Activated CD4-positive, alpha-beta T cell treated with anti-CD3 and anti-CD28 coated beads, Interleukin-2, amount 10 ng/mL, durations not matched to agents 24 days and 14 days (primary cell): ENCODE data around the gene CCDC127. TPM values are rescaled to one million over a fixed set of nuclear protein-coding genes. Genes with fewer than 3 reads are reported as not detected.
A peak's percentile ranks its signal among the peaks of the same experiment; 100 is the strongest.
"Not testable (repeated sequence)": the region's sequence is repeated elsewhere in the genome, so short reads cannot be mapped to it uniquely, and the experiment has no call there.

ENCODE experiments used
- DNase-seq: peaks from one replicate; pipeline ENCODE4 v3.0.0; 2022
- H3K27ac Mint-ChIP-seq: one replicate; pipeline ENCODE4 v1.8.0; 2022; ENCODE audit warnings: mild to moderate bottlenecking, mixed read lengths
- H3K27me3 Mint-ChIP-seq: one replicate; pipeline ENCODE4 v1.8.0; 2022; ENCODE audit warnings: mixed read lengths
- H3K36me3 Mint-ChIP-seq: one replicate; pipeline ENCODE4 v1.8.0; 2022; ENCODE audit warnings: low read depth, mild to moderate bottlenecking, mixed read lengths
- H3K4me1 Mint-ChIP-seq: one replicate; pipeline ENCODE4 v1.8.0; 2021; ENCODE audit warnings: mixed read lengths
- H3K4me3 Mint-ChIP-seq: one replicate; pipeline ENCODE4 v1.8.0; 2022; ENCODE audit warnings: mild to moderate bottlenecking, moderate library complexity, mixed read lengths
- H3K9me3 Mint-ChIP-seq: one replicate; pipeline ENCODE4 v1.8.0; 2021; ENCODE audit warnings: mixed read lengths
- intact Hi-C: fragments of 100-400 bp; cut with micrococcal nuclease; formaldehyde crosslinking; loops from one replicate; pipeline ENCODE4 v1.15.1; 2023
- total RNA-seq: library from RNA; stranded (reverse); gene quantifications from 2 replicates; pipeline ENCODE4 v1.2.3, GENCODE V29; 2022

CCDC127 gene
- total RNA-seq, 1 donor from 2014 or later, result 7.7 TPM

DNA sequence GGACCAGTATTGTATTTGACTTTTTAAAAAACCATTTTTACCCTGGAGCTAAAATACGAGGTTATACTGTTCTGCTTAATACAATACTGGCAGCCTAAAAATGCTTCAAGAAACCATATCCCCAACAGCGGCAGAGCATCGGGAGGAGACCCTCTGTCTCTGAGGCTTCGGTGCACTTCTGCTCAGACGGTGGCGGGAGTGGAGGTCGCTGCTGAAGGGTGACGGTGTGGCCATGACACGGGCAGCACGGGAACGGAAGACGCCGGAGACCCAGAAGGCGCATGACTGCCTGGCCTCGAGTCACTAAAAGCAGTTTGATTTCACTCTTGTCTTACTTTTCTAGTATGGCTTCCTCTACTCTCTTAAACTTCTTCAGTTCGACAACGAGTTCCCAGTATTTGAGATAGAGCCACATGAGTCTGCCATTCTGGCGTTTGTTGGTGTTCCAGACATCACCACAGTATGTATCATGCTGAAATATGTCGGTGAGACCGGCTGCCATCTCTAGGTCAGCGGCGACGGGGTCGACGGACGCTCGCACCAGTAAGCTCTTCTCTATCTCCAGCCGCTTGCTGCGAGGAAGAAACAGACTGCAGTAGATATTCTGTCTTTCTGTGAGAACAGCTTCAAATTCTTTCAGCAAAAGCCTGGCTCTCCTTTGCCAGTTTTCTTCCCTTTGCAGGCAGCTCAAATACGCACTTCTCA, 12.8 kb downstream of the CCDC127 start:
- H3K36me3 Mint-ChIP-seq, result peaks cover 24% of the 10 kb centered on the region

GRCh38 chr5:204462-204861, 13.5 kb downstream of the CCDC127 start:
- peaks cover 24% of the 10 kb centered on the region for H3K36me3 Mint-ChIP-seq
- no peak overlapping the region for H3K27ac Mint-ChIP-seq
- no peaks in the 10 kb centered on the region for H3K27me3 Mint-ChIP-seq
- no peaks in the 10 kb centered on the region for H3K4me1 Mint-ChIP-seq
- DNase-seq, result no peak
- H3K9me3 Mint-ChIP-seq, result no peaks in the 10 kb centered on the region
- intact Hi-C loops, result no loop called here
- no peak overlapping the region for H3K4me3 Mint-ChIP-seq

More for the DNA sequence above, 12.8 kb downstream of the CCDC127 start:
- DNase-seq, result no peak
- Mint-ChIP-seq H3K27me3 (no peaks in the 10 kb centered on the region), H3K9me3 (no peaks in the 10 kb centered on the region), H3K4me3 (no peak overlapping the region), H3K27ac (no peak overlapping the region), H3K4me1 (peaks cover 2% of the 10 kb centered on the region)
- intact Hi-C loops, result no loop called here

DNA sequence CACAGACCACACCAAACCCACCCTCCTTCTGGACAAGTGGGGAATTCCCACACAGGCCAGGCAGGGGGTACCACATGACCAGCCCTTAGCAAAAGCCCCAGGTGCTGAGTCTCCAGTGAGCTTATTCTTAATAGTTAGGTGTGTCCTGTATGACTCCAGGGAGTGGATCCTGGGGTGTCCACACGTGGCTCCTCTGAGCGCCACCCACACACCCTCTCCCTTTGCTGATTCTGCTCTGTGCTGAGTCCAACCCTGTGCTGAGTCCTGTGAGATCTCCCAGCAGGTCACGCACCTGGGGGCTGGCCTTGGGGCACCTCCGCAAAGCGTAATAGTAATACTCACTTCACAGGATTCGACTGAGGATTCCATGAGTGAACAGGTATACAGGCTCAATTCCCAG, 14.0 kb downstream of the CCDC127 start:
- Mint-ChIP-seq H3K4me1 (no peaks in the 10 kb centered on the region), H3K27ac (no peak overlapping the region), H3K27me3 (no peaks in the 10 kb centered on the region), H3K36me3 (peaks cover 24% of the 10 kb centered on the region), H3K9me3 (no peaks in the 10 kb centered on the region), H3K4me3 (no peak overlapping the region)
- DNase-seq, result no peak
- intact Hi-C loops, result no loop called here

DNA sequence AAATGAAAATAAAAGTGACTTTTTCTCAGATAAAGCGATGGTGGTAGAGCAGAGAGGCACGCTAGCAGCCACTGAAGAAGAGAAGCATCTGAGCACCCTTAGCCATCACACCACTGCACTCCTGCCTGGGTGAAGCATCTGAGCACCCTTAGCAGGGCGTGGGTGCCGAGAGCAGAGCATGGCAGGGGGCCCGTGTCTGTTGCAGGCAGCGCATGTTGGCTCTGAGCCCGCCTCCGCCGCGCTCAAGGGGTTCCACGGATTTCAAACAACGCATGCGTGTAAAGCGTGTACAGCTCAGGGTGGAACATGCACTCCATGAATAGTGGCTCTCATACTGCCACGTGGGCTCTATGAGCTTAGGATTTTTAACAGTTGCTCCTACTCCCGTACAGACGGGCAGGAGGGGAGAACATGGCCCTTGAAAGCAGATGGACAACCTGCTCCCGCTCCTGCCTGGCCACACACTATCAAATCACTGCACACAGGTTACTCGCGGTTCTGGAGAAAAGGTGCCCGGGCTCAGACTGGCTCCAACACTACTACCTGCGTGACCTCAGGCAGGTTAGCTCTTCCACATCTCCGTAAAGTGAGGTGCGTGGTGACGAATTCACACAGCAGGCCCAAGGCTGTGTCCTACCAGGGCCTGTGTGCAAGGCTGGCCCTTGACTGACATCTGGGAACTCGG, 14.6 kb downstream of the CCDC127 start:
- no peak for DNase-seq
- Mint-ChIP-seq H3K27ac (no peak overlapping the region), H3K4me1 (no peaks in the 10 kb centered on the region), H3K4me3 (no peak overlapping the region), H3K36me3 (peaks cover 24% of the 10 kb centered on the region), H3K9me3 (no peaks in the 10 kb centered on the region), H3K27me3 (no peaks in the 10 kb centered on the region)
- intact Hi-C loops, result no loop called here

- no peaks in the 10 kb centered on the region for H3K4me1 Mint-ChIP-seq
- no peak overlapping the region for H3K4me3 Mint-ChIP-seq
- intact Hi-C loops, result no loop called here
- DNase-seq, result no peak
- H3K27ac Mint-ChIP-seq, result peak overlapping the region; percentile 53
- H3K27me3 Mint-ChIP-seq, result no peaks in the 10 kb centered on the region
- H3K9me3 Mint-ChIP-seq, result no peaks in the 10 kb centered on the region
- peaks cover 19% of the 10 kb centered on the region for H3K36me3 Mint-ChIP-seq
Observed at GRCh38 chr5:201672-202071, 16.3 kb downstream of the CCDC127 start.

DNA sequence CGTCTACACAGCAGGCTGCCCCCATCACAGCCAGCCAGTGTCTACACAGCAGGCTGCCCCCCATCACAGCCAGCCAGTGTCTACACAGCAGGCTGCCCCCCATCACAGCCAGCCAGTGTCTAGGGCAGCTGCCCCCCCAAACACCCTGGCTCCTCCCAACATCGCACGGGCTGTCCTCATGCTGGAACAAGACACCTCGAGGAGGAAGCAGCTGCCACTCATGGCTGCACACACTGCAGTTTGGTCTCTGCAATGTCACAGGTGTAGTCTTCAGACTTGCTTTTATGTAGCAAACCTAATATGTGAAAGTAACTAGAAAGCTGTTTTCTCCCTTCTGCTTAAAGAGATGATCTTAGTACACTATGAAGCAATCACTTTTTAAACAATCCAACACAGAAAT, 17.0 kb downstream of the CCDC127 start:
- peaks cover 19% of the 10 kb centered on the region for H3K36me3 Mint-ChIP-seq
- no peaks in the 10 kb centered on the region for H3K9me3 Mint-ChIP-seq
- H3K27me3 Mint-ChIP-seq, result no peaks in the 10 kb centered on the region
- H3K4me3 Mint-ChIP-seq, result no peak overlapping the region
- intact Hi-C loops, result no loop called here
- H3K27ac Mint-ChIP-seq, result no peak overlapping the region
- DNase-seq, result no peak
- no peaks in the 10 kb centered on the region for H3K4me1 Mint-ChIP-seq

GRCh38 chr5:199950-200645, 17.9 kb downstream of the CCDC127 start:
- Mint-ChIP-seq H3K36me3 (peaks cover 12% of the 10 kb centered on the region), H3K27me3 (no peaks in the 10 kb centered on the region), H3K9me3 (no peaks in the 10 kb centered on the region), H3K4me1 (peaks cover 4% of the 10 kb centered on the region), H3K4me3 (no peak overlapping the region), H3K27ac (no peak overlapping the region)
- DNase-seq, result no peak
- intact Hi-C loops, result no loop called here

DNA sequence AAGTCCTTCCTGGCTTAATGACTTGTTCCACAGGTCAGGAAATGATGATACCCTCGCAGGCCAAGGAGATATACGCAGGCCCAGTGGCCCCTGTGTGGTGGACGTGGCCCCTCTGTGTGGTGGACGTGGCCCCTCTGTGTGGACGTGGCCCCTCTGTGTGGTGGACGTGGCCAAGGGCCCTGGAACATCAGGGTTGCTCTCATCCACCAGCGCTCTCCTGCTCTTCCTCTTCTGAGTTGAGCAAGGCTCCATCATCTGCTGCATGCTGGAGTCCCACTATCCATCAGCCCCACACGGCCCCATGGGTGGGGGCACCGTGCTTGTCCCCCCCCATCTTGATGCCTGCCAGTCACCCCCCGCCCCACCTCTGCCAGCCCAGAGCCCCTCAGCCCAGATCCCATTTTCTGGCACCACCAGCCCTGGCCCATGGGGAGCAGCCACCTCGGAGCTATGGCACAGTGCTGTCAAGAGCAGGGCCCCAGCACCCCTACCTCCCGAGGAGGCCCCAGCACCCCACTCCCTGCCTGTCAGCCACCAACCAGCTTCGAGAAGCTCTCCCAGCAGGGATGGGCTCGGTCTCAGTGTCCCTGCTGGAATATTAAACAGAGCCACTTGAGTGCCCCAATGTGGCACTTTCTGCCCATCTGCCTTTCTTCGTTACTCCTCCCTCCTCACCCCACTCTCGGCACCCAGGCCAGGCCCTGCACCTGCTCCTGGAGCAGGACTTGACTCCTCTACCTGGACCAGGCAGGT, 18.6 kb downstream of the CCDC127 start:
- intact Hi-C loops, result no loop called here
- Mint-ChIP-seq H3K4me3 (no peak overlapping the region), H3K27me3 (no peaks in the 10 kb centered on the region), H3K4me1 (peaks cover 4% of the 10 kb centered on the region), H3K36me3 (peaks cover 5% of the 10 kb centered on the region), H3K27ac (no peak overlapping the region), H3K9me3 (no peaks in the 10 kb centered on the region)
- DNase-seq, result no peak

GRCh38 chr5:198516-199196, 19.3 kb downstream of the CCDC127 start:
- intact Hi-C loops, result no loop called here
- no peak for DNase-seq
- no peaks in the 10 kb centered on the region for H3K9me3 Mint-ChIP-seq
- H3K27ac Mint-ChIP-seq, result no peak overlapping the region
- peaks cover 2% of the 10 kb centered on the region for H3K36me3 Mint-ChIP-seq
- no peaks in the 10 kb centered on the region for H3K27me3 Mint-ChIP-seq
- peaks cover 4% of the 10 kb centered on the region for H3K4me1 Mint-ChIP-seq
- H3K4me3 Mint-ChIP-seq, result no peak overlapping the region

- intact Hi-C loops, result no loop called here
- Mint-ChIP-seq H3K27me3 (no peaks in the 10 kb centered on the region), H3K27ac (no peak overlapping the region), H3K4me1 (peaks cover 4% of the 10 kb centered on the region), H3K36me3 (no peaks in the 10 kb centered on the region), H3K4me3 (no peak overlapping the region), H3K9me3 (no peaks in the 10 kb centered on the region)
- no peak for DNase-seq
Observed at GRCh38 chr5:197892-198489, 20.0 kb downstream of the CCDC127 start.

DNA sequence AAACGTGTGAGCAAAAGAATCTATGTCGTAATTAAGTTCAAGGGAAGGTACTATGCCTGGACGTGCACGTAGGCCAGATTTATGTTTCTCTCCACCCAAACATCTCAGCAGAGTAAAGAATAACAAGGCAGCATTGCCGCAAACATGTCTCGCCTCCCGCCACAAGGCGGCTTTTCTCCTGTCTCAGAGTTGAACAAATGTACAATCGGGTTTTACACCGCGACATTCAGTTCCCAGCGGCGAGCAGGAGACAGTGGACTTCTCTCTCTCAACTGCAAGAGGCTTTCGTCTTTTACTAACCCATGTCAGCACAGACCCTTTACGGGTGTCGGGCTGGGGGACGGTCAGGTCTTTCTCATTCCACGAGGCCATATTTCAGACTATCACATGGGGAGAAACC, 20.9 kb downstream of the CCDC127 start:
- H3K36me3 Mint-ChIP-seq, H3K27ac Mint-ChIP-seq, DNase-seq, H3K4me3 Mint-ChIP-seq, H3K27me3 Mint-ChIP-seq, H3K4me1 Mint-ChIP-seq, H3K9me3 Mint-ChIP-seq, intact Hi-C loops: not testable (repeated sequence)

DNA sequence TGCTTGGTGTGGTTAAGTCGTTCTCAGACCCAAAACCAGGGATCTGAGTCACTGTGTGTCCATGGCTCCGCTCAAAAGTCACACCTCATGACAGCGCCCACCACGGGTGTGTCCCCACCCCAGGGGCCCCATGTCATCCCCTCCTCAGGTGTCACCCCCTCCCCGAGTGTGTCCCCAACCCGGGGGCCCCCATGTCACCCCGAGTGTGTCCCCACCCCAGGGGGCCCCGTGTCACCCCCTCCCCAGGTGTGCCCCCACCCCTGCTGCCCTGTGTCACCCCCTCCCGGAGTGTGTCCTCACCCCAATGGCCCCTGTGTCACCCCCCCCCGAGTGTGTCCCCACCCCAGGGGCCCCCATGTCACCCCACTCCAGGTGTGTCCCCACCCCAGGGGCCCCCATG, 21.6 kb downstream of the CCDC127 start:
- Mint-ChIP-seq H3K36me3 (no peaks in the 10 kb centered on the region), H3K4me1 (peaks cover 4% of the 10 kb centered on the region)

More for the DNA sequence above, 21.6 kb downstream of the CCDC127 start:
- H3K27me3 Mint-ChIP-seq, result peaks cover 3% of the 10 kb centered on the region
- H3K4me3 Mint-ChIP-seq, result no peak overlapping the region
- no peaks in the 10 kb centered on the region for H3K9me3 Mint-ChIP-seq
- DNase-seq, result no peak
- intact Hi-C loops, result no loop called here
- no peak overlapping the region for H3K27ac Mint-ChIP-seq
